Stimulated activated naive CD8-positive, alpha-beta T cell treated with anti-CD3 and anti-CD28 coated beads, Interleukin-15, amount 100 ng/mL, for 72 hours (primary cell): Measurements from ENCODE around the gene CLN3.

Experiments used
- ATAC-seq: fragments of 150-1000 bp; cut with Tn5 transposase; 2 replicates; pipeline ENCODE4 v1.10.0; 2021; ENCODE audit warnings: mild to moderate bottlenecking, moderate library complexity
- DNase-seq, 2 donors: peaks; one replicate each; pipeline ENCODE4 v3.0.0; 2021 to 2022
- H3K27ac Mint-ChIP-seq, 2 donors: one replicate each; pipeline ENCODE4 v1.8.0; 2022; ENCODE audit warnings: mild to moderate bottlenecking in 2 of 2, mixed read lengths in 2 of 2, moderate library complexity in 2 of 2
- H3K27me3 Mint-ChIP-seq: one replicate; pipeline ENCODE4 v1.8.0; 2022; ENCODE audit warnings: mixed read lengths
- H3K4me1 Mint-ChIP-seq: one replicate; pipeline ENCODE4 v1.8.0; 2022; ENCODE audit warnings: mild to moderate bottlenecking, mixed read lengths
- H3K4me3 Mint-ChIP-seq, 2 donors: one replicate each; pipeline ENCODE4 v1.8.0; 2022; ENCODE audit warnings: mild to moderate bottlenecking in 2 of 2, mixed read lengths in 2 of 2, moderate library complexity in 1 of 2
- H3K9me3 Mint-ChIP-seq, 2 donors: one replicate each; pipeline ENCODE4 v1.8.0; 2022; ENCODE audit warnings: mixed read lengths in 2 of 2

Gene CLN3

DNA sequence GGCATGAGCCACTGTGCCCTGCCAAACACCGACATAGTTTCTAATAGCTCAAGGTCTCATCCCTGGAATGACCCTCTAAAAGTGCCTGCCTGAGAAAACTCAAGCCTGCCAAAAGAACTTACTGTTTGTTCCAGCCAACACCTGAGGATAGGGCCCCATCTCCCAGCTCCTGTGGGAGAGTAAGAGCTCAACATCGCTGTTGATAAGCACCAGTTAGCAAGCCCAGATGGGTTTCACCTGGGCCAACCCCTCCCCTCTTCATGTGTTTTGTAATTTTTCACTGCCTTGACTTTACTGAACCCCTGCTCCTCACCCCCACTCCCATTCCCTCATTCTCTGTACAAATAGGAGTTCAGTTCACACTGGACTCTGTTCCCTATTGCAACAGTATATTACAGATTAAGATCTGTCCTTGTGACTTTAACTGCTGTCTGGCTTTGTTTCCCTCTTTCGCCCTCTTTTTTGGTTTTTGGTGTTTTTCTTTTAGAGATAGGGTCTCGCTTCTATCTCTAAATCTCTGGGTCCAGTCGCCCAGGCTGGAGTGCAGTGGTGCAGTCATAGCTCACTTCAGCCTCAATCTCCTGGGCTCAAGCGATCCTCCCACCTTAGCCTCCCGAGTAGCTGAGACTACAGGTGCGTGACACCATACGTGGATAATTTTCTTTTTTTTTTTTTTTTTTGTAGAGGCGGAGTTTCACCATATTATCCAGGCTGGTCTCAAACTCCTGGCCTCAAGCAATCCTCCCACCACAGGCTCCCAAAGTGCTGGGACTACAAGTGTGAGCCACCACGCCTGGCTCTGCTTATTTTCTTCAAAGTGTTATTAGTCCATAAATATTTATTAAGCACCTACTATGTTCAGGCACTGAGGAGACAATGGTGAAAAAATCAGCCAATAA lies 34.6 kb upstream of the CLN3 start:
- Mint-ChIP-seq H3K27me3 (no peaks in the 10 kb centered on the region), H3K4me3 (no peak overlapping the region), H3K27ac (peak overlapping the region in 1 of 2 donors; percentile 53), H3K9me3 (no peaks in the 10 kb centered on the region), H3K4me1 (peaks cover 10% of the 10 kb centered on the region)
- DNase-seq, result no peak
- ATAC-seq, result no peak

DNA sequence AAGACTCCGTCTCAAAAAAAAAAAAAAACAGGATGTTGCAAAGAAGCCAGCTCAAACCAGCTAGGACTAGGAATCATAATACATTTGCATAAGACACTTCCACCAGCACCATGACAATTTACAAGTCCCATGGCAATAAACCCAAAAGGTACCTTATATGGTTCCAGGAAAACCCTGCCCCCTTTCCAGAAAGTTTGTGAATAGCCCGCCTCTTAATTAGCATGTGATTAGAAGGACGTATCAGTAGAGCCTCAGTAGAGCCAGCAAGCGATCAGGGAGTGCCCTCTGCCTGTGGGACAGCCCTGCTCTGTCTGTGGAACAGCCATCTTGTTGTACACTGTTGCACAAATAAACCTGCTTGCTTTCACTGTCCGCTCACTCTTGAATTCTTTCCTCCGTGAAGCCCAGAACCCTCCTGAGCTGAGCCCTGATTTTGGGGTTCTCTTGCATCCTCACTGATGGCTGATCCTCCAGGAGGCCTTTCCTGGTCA lies 32.9 kb upstream of the CLN3 start:
- DNase-seq, result no peak
- peaks cover 10% of the 10 kb centered on the region for H3K4me1 Mint-ChIP-seq

DNA sequence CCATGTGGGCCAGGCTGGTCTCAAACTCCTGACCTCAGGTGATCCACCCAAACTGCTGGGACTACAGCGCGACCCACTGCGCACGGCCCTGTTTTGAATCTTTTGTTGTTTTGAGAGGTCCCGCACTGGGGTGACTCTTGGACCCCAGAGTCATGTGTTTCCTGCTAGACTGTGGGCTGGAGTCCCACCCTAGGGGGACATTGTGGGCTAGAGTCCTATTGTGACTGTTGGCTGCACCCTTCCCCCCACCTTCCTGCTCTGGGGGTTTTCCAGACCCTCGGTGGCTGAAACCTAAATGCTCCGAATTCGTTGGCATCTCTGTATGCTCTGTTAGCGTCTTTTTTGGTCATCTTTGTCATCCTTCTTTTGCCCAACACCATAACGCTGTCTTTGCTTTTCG lies 30.9 kb upstream of the CLN3 start:
- Mint-ChIP-seq H3K4me3 (no peak overlapping the region), H3K4me1 (peaks cover 10% of the 10 kb centered on the region), H3K27ac (peak overlapping the region in 1 of 2 donors; percentile 20), H3K27me3 (no peaks in the 10 kb centered on the region), H3K9me3 (no peaks in the 10 kb centered on the region)
- ATAC-seq (peak; percentile 52), DNase-seq (peak in 1 of 2 donors; percentile 20)

More for the DNA sequence above, 32.9 kb upstream of the CLN3 start:
- peak; percentile 79 for ATAC-seq
- Mint-ChIP-seq H3K27me3 (no peaks in the 10 kb centered on the region), H3K9me3 (no peaks in the 10 kb centered on the region), H3K4me3 (no peak overlapping the region), H3K27ac (no peak overlapping the region)

DNA sequence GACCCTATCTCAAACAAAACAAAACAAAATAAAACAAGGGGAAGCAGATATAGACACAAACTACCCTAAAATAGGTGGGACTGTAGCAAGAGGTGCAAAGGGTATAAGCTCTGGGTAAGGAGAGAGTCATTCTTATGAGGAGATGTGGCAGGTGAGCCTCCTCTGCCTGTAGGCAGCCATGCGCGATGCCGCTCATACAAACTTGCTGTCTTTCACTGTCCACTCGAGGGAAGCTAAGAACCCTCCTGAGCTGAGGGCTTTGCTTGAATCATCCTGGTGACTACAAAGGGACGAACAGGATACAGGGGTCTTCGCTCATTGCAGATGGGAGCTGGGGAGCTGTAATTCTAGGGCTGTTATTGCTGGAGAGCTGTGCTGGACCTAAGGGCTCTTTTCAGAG lies 29.6 kb upstream of the CLN3 start:
- H3K4me3 Mint-ChIP-seq, result no peak overlapping the region
- peaks cover 10% of the 10 kb centered on the region for H3K4me1 Mint-ChIP-seq
- DNase-seq, result no peak
- no peaks in the 10 kb centered on the region for H3K9me3 Mint-ChIP-seq
- H3K27ac Mint-ChIP-seq, result no peak overlapping the region
- H3K27me3 Mint-ChIP-seq, result no peaks in the 10 kb centered on the region
- no peak for ATAC-seq

DNA sequence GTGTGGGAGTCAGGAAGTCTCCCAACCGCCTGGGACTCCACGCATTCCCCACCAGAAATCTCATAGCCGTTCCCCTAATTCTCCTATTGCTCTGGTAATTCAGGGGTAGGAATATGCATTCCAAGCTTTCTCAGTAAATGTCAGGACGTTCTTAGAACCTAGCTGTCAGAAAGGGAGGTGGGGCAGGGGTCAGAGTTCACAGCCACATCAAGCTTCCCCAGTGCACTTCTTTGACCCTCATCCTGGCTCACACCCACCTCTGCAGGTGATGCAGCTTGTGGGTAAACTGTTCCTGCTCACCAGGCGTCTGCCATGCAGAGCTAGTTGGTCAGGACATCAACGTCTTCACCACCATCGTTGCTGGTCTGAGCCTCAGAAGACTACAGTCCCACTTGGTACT lies 28.8 kb upstream of the CLN3 start:
- no peaks in the 10 kb centered on the region for H3K9me3 Mint-ChIP-seq
- no peak overlapping the region for H3K4me3 Mint-ChIP-seq
- no peaks in the 10 kb centered on the region for H3K27me3 Mint-ChIP-seq
- ATAC-seq (no peak), DNase-seq (no peak)
- no peak overlapping the region for H3K27ac Mint-ChIP-seq
- peaks cover 10% of the 10 kb centered on the region for H3K4me1 Mint-ChIP-seq

DNA sequence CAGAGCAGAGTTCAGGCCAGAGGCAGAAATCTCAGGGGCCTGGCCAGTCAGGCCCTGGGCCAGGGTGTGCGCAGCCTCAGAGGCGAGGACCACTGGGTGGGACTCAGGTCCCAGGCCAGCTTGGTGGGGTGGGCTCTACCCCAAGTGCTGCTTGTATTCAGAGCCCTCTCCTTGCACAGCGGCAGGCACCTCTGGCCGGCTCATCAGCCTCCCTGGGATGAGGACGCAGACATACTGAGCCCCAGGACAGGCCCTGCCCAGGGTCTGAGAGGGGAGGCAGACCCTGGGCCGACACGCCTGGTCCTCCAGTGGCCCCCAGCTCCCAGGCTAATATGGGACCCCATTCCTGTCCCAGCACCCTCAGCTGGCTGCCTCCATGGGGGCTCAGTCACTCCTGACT lies 22.4 kb upstream of the CLN3 start:
- no peaks in the 10 kb centered on the region for H3K27me3 Mint-ChIP-seq
- DNase-seq (no peak), ATAC-seq (no peak)
- H3K27ac Mint-ChIP-seq, result no peak overlapping the region
- no peak overlapping the region for H3K4me3 Mint-ChIP-seq
- no peaks in the 10 kb centered on the region for H3K4me1 Mint-ChIP-seq
- no peaks in the 10 kb centered on the region for H3K9me3 Mint-ChIP-seq

DNA sequence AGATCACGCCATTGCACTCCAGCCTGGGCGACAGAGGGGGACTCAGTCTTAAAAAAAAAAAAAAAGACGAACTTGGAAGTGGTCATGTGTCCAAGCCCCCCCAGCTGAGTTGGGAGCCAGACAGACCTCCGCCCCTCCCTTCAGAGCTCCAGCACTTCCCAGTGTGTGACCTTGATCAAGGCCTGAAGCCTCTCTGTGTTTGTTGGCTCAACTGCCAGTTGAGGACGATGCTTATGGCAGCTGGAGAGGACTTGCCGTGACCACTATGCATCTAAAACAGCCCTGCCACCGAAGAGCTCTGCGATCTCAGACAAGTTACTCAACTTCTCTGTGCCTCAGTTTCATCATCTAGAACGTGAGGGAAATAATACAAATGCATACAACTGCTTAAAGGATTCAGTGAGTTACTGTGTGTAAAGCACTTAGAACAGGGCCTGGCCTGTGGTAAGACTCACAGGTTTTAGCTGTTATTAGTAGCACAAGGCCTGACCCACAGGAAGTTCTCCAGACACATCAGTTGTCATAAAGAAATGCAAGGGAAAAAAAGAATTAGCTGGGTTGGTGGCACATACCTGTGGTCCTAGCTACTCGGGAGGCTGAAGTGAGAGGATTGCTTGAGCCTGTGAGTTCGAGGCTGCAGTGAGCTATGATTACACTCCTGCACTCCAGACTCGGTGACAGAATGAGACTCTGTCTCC lies 21.8 kb upstream of the CLN3 start:
- no peak overlapping the region for H3K27ac Mint-ChIP-seq
- H3K9me3 Mint-ChIP-seq, result no peaks in the 10 kb centered on the region
- no peak for ATAC-seq
- H3K27me3 Mint-ChIP-seq, result no peaks in the 10 kb centered on the region
- H3K4me1 Mint-ChIP-seq, result no peaks in the 10 kb centered on the region
- H3K4me3 Mint-ChIP-seq, result no peak overlapping the region
- DNase-seq, result no peak

DNA sequence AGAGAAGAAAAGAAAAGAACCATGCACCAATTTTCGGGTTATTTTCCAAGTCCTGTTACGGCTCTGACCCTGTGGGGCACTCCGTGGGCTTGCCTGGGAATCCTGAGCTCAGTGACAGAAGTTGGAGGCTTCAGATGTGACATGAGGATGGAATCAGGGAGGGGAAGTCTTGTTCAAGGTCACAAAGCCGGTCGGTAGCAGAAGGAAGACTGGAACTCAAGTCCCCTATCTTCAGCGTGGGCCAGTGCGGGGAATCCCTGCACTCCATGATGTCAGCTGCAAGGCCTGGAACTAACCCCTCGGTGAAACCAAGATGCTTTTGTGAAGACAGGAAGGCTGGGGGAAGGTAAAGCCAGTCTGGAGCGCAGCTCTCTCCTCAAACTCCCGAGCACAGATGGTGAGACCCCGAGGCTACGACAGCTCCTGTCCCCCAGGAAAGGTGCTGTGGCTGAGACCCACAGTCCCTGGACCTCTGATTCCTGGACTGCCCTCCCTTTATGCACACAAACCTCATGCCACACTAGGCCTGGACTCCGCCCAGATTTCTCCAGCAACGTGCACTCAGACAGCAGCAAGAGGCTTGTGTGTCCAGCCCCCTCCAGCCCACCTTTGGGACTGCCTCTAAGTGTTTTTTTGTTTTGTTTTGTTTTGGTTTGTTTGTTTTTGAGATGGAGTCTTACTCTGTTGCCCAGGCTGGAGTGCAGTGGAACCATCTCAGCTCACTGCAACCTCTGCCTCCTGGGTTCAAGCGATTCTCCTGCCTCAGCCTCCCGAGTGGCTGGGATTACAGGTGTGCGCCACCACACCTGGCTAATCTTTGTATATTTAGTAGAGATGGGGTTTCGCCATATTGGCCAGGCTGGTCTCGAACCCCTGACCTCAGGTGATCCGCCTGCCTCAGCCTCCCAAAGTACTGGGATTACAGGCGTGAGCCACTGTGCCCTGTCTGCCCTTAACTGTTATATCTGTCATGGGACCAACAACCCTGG lies 20.2 kb upstream of the CLN3 start:
- Mint-ChIP-seq H3K9me3 (no peaks in the 10 kb centered on the region), H3K27me3 (no peaks in the 10 kb centered on the region), H3K27ac (peak overlapping the region in 1 of 2 donors; percentile 9), H3K4me3 (no peak overlapping the region), H3K4me1 (peaks cover 15% of the 10 kb centered on the region)
- no peak for ATAC-seq
- no peak for DNase-seq

DNA sequence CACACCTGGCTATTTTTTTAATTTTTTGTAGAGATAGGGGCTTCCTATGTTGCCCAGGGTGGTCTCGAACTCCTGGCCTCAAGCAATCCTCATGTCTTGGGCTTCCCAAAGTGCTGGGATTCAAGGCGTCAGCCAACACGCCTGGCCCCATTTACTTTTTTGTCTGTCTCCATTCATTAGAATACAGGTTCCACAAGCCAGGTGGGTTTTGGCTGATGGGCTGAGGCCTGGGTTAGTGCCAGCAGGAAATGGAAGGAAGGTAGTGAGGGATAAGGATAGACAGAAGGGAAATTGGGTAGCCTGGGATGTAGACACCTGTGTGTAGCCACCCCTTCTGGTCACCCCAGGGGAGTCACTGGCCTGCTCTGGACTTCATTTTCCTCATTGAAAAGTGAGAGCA lies 19.2 kb upstream of the CLN3 start:
- DNase-seq (no peak), ATAC-seq (no peak)
- Mint-ChIP-seq H3K9me3 (no peaks in the 10 kb centered on the region), H3K27me3 (no peaks in the 10 kb centered on the region), H3K4me1 (peaks cover 26% of the 10 kb centered on the region), H3K27ac (no peak overlapping the region), H3K4me3 (no peak overlapping the region)

- Mint-ChIP-seq H3K4me1 (peaks cover 26% of the 10 kb centered on the region), H3K27me3 (no peaks in the 10 kb centered on the region), H3K27ac (no peak overlapping the region), H3K9me3 (no peaks in the 10 kb centered on the region), H3K4me3 (no peak overlapping the region)
- no peak for DNase-seq
- no peak for ATAC-seq
Measured at GRCh38 chr16:28505489-28506137, 13.7 kb upstream of the CLN3 start.

DNA sequence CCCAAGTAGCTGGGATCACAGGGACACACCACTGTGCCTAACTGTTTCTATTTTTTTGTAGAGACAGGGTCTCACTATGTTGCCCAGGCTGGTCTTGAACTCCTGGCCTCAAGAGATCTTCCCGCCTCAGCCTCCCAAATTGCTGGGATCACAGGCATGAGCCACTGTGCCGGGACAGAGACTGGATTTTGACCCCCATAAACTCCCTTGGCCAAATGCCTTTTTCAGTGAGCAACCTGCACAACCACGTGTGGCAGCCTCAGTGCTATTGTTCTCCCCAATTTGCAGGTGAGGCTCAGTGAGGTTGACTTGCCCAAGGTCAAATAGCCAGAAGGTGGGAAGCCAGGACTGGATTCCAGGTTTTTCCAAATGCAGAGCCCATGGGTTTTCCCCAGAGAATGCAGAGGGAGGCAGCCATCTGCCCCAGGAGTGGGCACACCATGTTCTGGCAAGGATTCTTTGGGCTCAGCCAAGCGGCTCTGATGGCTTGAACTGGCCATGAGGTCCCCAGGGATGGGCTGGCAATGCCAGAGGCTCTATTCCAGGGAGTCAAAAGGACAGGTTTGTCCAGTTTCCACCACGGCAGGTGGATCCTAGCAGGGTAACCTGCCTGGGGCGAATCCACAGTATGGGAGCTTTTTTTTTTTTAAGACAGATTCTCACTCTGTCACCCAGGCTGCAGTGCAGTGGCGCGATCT lies 13.0 kb upstream of the CLN3 start:
- DNase-seq, result no peak
- no peaks in the 10 kb centered on the region for H3K27me3 Mint-ChIP-seq

GRCh38 chr16:28503470-28504259 lies 11.8 kb upstream of the CLN3 start:
- H3K4me1 Mint-ChIP-seq, result peaks cover 26% of the 10 kb centered on the region

More for the DNA sequence above, 13.0 kb upstream of the CLN3 start:
- H3K4me1 Mint-ChIP-seq, result peaks cover 26% of the 10 kb centered on the region
- no peak overlapping the region for H3K4me3 Mint-ChIP-seq
- peak overlapping the region in 1 of 2 donors; percentile 69 for H3K27ac Mint-ChIP-seq
- H3K9me3 Mint-ChIP-seq, result no peaks in the 10 kb centered on the region
- ATAC-seq, result no peak

GRCh38 chr16:28502290-28502689 lies 10.4 kb upstream of the CLN3 start:
- H3K27ac Mint-ChIP-seq, result no peak overlapping the region
- no peaks in the 10 kb centered on the region for H3K9me3 Mint-ChIP-seq
- no peaks in the 10 kb centered on the region for H3K27me3 Mint-ChIP-seq
- ATAC-seq (no peak), DNase-seq (no peak)
- no peak overlapping the region for H3K4me3 Mint-ChIP-seq
- peaks cover 16% of the 10 kb centered on the region for H3K4me1 Mint-ChIP-seq

More at GRCh38 chr16:28503470-28504259, 11.8 kb upstream of the CLN3 start:
- H3K9me3 Mint-ChIP-seq, result no peaks in the 10 kb centered on the region
- ATAC-seq, result no peak
- no peak for DNase-seq
- H3K27me3 Mint-ChIP-seq, result no peaks in the 10 kb centered on the region
- H3K4me3 Mint-ChIP-seq, result no peak overlapping the region
- H3K27ac Mint-ChIP-seq, result no peak overlapping the region
